Measurements from ENCODE around the gene CEPT1. TPM values are rescaled to one million over a fixed set of nuclear protein-coding genes. Genes with fewer than 3 reads are reported as not detected.
A peak's percentile ranks its signal among the peaks of the same experiment; 100 is the strongest.

CEPT1 gene
- total and polyA plus RNA-seq, 12 donors: 6.6 to 19.5 (median 13.1) TPM

- no peak overlapping the region for H3K4me3 ChIP-seq
- WGBS, 2 donors: 51 to 63% methylated on average over 2 of the region's 2 CpGs
- TF ChIP-seq CTCF (IDR thresholded peaks at IDR 0.05): no peak
- ATAC-seq (no peak), DNase-seq (no peak)
- peaks cover 0 to 68% (median 14%) of the 10 kb centered on the region in 9 donors for H3K36me3 ChIP-seq
- peaks cover 0 to 45% (median 8%) of the 10 kb centered on the region in 9 donors for H3K4me1 ChIP-seq
- intact Hi-C loops (cut with DNase I): no loop called here
- no peaks in the 10 kb centered on the region for H3K27me3 ChIP-seq
- H3K9me3 ChIP-seq: peaks cover 0 to under 1% (median 0%) of the 10 kb centered on the region in 11 donors
- peak overlapping the region in 2 of 10 donors; percentile 6 to 23 for H3K27ac ChIP-seq
Measured at GRCh38 chr1:111148376-111148881, 8.4 kb downstream of the CEPT1 start.

- ATAC-seq (no peak), DNase-seq (no peak)
- TF ChIP-seq CTCF (IDR thresholded peaks at IDR 0.05): no peak
- 73 to 80% methylated on average over 3 of the region's 3 CpGs for WGBS, 2 donors
- Histone ChIP-seq H3K9me3 (peaks cover 0 to 5% (median 0%) of the 10 kb centered on the region in 11 donors), H3K4me1 (peaks cover 0 to 41% (median 8%) of the 10 kb centered on the region in 9 donors), H3K36me3 (peaks cover 0 to 95% (median 17%) of the 10 kb centered on the region in 9 donors), H3K27me3 (no peaks in the 10 kb centered on the region), H3K27ac (no peak overlapping the region), H3K4me3 (no peak overlapping the region)
- intact Hi-C loops (cut with DNase I): loop anchor here in 1 of 10 donors (5.0 kb wide), 1 partner anchor 540 kb away; no protein-coding TSS in a partner anchor
Measured at GRCh38 chr1:111151838-111152237, 11.8 kb downstream of the CEPT1 start.

- H3K9me3 ChIP-seq: peaks cover 0 to 5% (median 0%) of the 10 kb centered on the region in 11 donors
- H3K27ac ChIP-seq: no peak overlapping the region
- DNase-seq (no peak), ATAC-seq (no peak)
- intact Hi-C loops (cut with DNase I): loop anchor here in 1 of 10 donors (5.0 kb wide), 1 partner anchor 538 kb away; no protein-coding TSS in a partner anchor
- peaks cover 0 to 19% (median 0%) of the 10 kb centered on the region in 9 donors for H3K4me1 ChIP-seq
- H3K36me3 ChIP-seq: peaks cover 0 to 92% (median 17%) of the 10 kb centered on the region in 9 donors
- no peaks in the 10 kb centered on the region for H3K27me3 ChIP-seq
- 95 to 96% methylated on average over 5 of the region's 5 CpGs for WGBS, 2 donors
- no peak overlapping the region for H3K4me3 ChIP-seq
- no peak for TF ChIP-seq CTCF (IDR thresholded peaks at IDR 0.05)
Measured at GRCh38 chr1:111154021-111154999, 14.3 kb downstream of the CEPT1 start.

GRCh38 chr1:111157431-111157830, 17.4 kb downstream of the CEPT1 start:
- no peak overlapping the region for H3K27ac ChIP-seq
- H3K36me3 ChIP-seq: peaks cover 0 to 92% (median 21%) of the 10 kb centered on the region in 9 donors
- WGBS, 2 donors: 99 to 100% methylated on average over 2 of the region's 2 CpGs
- peaks cover 0 to 5% (median 0%) of the 10 kb centered on the region in 11 donors for H3K9me3 ChIP-seq
- H3K27me3 ChIP-seq: no peaks in the 10 kb centered on the region
- ATAC-seq (no peak), DNase-seq (no peak)
- TF ChIP-seq CTCF (IDR thresholded peaks at IDR 0.05): no peak
- no peak overlapping the region for H3K4me3 ChIP-seq
- peaks cover 0 to 11% (median 0%) of the 10 kb centered on the region in 9 donors for H3K4me1 ChIP-seq
- intact Hi-C loops (cut with DNase I): no loop called here
